Measurements from ENCODE around the gene GNAO1. TPM values are rescaled to one million over a fixed set of nuclear protein-coding genes. Genes with fewer than 3 reads are reported as not detected.

GNAO1 gene
- total and polyA plus RNA-seq, 2 donors (not counting 1 experiment from before 2014, with no cell fraction given): 0.13 to 5.1 TPM

DNA sequence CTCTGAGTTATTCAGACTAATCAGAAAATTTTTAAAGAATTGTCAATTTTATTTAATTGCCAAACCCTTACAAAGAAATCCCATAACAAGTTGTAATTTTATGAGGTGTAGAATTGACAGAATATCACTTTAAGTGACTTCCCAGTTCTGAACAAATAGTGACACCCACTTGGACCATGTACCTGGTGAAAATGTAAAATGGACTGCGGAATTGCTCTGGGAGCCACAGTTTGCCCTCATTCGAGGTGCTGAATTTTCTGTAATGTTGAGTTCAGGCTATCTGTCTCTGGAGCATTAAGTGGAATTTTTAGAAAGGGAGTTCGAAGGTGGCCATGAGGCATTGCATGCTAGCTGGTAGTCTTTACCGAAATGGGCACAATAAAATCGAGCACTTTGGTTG lies 5.1 kb downstream of the GNAO1 start:
- peaks cover 26% of the 10 kb centered on the region for H3K27me3 Mint-ChIP-seq
- DNase-seq (no peak), ATAC-seq (ENCODE audit: low read depth) (no peak)
- TF ChIP-seq, protein P1, sequence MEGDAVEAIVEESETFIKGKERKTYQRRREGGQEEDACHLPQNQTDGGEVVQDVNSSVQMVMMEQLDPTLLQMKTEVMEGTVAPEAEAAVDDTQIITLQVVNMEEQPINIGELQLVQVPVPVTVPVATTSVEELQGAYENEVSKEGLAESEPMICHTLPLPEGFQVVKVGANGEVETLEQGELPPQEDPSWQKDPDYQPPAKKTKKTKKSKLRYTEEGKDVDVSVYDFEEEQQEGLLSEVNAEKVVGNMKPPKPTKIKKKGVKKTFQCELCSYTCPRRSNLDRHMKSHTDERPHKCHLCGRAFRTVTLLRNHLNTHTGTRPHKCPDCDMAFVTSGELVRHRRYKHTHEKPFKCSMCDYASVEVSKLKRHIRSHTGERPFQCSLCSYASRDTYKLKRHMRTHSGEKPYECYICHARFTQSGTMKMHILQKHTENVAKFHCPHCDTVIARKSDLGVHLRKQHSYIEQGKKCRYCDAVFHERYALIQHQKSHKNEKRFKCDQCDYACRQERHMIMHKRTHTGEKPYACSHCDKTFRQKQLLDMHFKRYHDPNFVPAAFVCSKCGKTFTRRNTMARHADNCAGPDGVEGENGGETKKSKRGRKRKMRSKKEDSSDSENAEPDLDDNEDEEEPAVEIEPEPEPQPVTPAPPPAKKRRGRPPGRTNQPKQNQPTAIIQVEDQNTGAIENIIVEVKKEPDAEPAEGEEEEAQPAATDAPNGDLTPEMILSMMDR (IDR thresholded peaks at IDR 0.05): no peak
- no peak for TF ChIP-seq EZH2 (IDR thresholded peaks at IDR 0.05; ENCODE audit: borderline replicate concordance, insufficient read depth, low read depth, low read length, poor library complexity, severe bottlenecking)
- intact Hi-C loops (cut with micrococcal nuclease): no loop called here
- no peak overlapping the region for H2AFZ ChIP-seq (ENCODE audit: insufficient read depth, low read depth, low read length, poor library complexity, severe bottlenecking)
- H3K4me2 ChIP-seq (replicated peaks; ENCODE audit: low read depth, low read length, poor library complexity, severe bottlenecking): no peak overlapping the region
- WGBS (ENCODE audit: insufficient coverage): 97% methylated on average over 5 of the region's 5 CpGs
- H3K9me3 ChIP-seq (ENCODE audit: control extremely low read depth in 1 of 3, control insufficient read depth in 2 of 3, insufficient read depth in 1 of 3, low read length in 2 of 3): peaks cover 0 to 12% (median 0%) of the 10 kb centered on the region in 3 donors
- no peak overlapping the region for H3K4me3 ChIP-seq (ENCODE audit: control extremely low read depth in 1 of 5, extremely low read depth in 1 of 5, insufficient read depth in 1 of 5, low read depth in 2 of 5, low read length in 4 of 5)
- no peaks in the 10 kb centered on the region for H3K9me3 Mint-ChIP-seq (ENCODE audit: insufficient read depth)
- no peak overlapping the region for H3K4me3 Mint-ChIP-seq
- H3K27me3 ChIP-seq (replicated peaks in 1 of 4; ENCODE audit: control extremely low read depth in 1 of 4, control insufficient read depth in 3 of 4, insufficient read depth in 4 of 4, low read length in 3 of 4): peaks cover 0 to 43% (median 29%) of the 10 kb centered on the region in 4 experiments
- H3K27ac ChIP-seq (ENCODE audit: low read length in 2 of 2): no peak overlapping the region
- H3K36me3 ChIP-seq (replicated peaks in 1 of 2; ENCODE audit: control extremely low read depth in 1 of 2, control insufficient read depth in 1 of 2, extremely low read depth in 1 of 2, insufficient read depth in 2 of 2, low read length in 1 of 2): no peaks in the 10 kb centered on the region
- no peak overlapping the region for H3K9ac ChIP-seq (ENCODE audit: low read length)
- peaks cover 54% of the 10 kb centered on the region for H3K4me1 Mint-ChIP-seq
- peaks cover 51 to 56% of the 10 kb centered on the region in 2 donors for H3K4me1 ChIP-seq (ENCODE audit: control insufficient read depth in 2 of 2, insufficient read depth in 2 of 2, low read length in 2 of 2)
- H3K27ac Mint-ChIP-seq: no peak overlapping the region
- no peaks in the 10 kb centered on the region for H4K20me1 ChIP-seq (ENCODE audit: control insufficient read depth, insufficient read depth, low read length, poor library complexity, severe bottlenecking)
- H3K79me2 ChIP-seq (ENCODE audit: control insufficient read depth, insufficient read depth, low read length): no peaks in the 10 kb centered on the region
- CTCF ChIA-PET: no interaction called here
- POLR2A ChIA-PET: no interaction called here

DNA sequence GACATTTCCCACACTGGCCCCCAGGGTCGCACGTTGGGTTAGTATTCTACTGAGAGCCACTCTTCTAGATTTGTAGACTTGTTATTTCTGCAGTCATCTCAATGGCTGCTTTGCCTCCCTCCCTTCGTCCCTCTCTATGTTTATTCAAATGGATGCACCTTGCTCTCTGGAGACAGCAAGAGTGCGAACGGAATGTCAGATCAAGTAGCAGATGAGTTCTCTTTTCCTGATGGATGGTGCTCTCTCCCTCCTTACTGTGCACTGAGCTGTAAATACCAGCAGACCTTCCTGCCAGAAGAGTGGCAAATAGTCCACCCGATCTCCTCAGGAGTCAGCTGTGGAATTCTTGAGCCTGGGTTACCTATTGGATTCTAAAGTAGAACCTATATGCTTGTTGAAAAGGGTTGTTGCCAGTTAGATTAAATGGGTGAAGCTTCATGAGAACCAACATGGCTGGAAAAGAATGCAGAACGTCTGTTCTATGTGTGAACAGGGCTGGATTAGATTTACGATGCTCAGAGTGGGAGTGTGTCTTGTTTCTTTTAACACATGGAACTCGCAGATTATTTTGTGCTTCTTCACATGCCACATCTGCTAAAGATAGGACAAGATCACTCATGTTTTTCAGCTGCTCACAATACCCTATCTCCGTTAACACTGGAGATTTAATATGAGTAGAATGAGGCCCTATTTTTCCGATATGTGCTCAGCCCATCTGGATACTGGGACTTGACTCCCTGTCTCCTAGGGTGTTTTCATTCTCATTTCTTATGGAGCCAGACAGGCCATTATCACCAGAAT lies 6.1 kb downstream of the GNAO1 start:
- Mint-ChIP-seq H3K27me3 (peaks cover 26% of the 10 kb centered on the region), H3K4me1 (peaks cover 54% of the 10 kb centered on the region), H3K4me3 (no peak overlapping the region), H3K27ac (no peak overlapping the region), H3K9me3 (ENCODE audit: insufficient read depth) (no peaks in the 10 kb centered on the region)
- Histone ChIP-seq H2AFZ (ENCODE audit: insufficient read depth, low read depth, low read length, poor library complexity, severe bottlenecking) (no peak overlapping the region), H4K20me1 (ENCODE audit: control insufficient read depth, insufficient read depth, low read length, poor library complexity, severe bottlenecking) (no peaks in the 10 kb centered on the region), H3K27ac (ENCODE audit: low read length in 2 of 2) (no peak overlapping the region), H3K4me1 (ENCODE audit: control insufficient read depth in 2 of 2, insufficient read depth in 2 of 2, low read length in 2 of 2) (peaks cover 43 to 57% of the 10 kb centered on the region in 2 donors), H3K4me2 (replicated peaks; ENCODE audit: low read depth, low read length, poor library complexity, severe bottlenecking) (no peak overlapping the region), H3K9me3 (ENCODE audit: control extremely low read depth in 1 of 3, control insufficient read depth in 2 of 3, insufficient read depth in 1 of 3, low read length in 2 of 3) (peaks cover 0 to 12% (median 0%) of the 10 kb centered on the region in 3 donors), H3K79me2 (ENCODE audit: control insufficient read depth, insufficient read depth, low read length) (no peaks in the 10 kb centered on the region), H3K36me3 (replicated peaks in 1 of 2; ENCODE audit: control extremely low read depth in 1 of 2, control insufficient read depth in 1 of 2, extremely low read depth in 1 of 2, insufficient read depth in 2 of 2, low read length in 1 of 2) (no peaks in the 10 kb centered on the region), H3K27me3 (replicated peaks in 1 of 4; ENCODE audit: control extremely low read depth in 1 of 4, control insufficient read depth in 3 of 4, insufficient read depth in 4 of 4, low read length in 3 of 4) (peaks cover 0 to 36% (median 26%) of the 10 kb centered on the region in 4 experiments), H3K4me3 (ENCODE audit: control extremely low read depth in 1 of 5, extremely low read depth in 1 of 5, insufficient read depth in 1 of 5, low read depth in 2 of 5, low read length in 4 of 5) (no peak overlapping the region), H3K9ac (ENCODE audit: low read length) (no peak overlapping the region)
- DNase-seq (no peak), ATAC-seq (ENCODE audit: low read depth) (no peak)
- no peak for TF ChIP-seq EZH2 (IDR thresholded peaks at IDR 0.05; ENCODE audit: borderline replicate concordance, insufficient read depth, low read depth, low read length, poor library complexity, severe bottlenecking)
- TF ChIP-seq, protein P1 (IDR thresholded peaks at IDR 0.05): no peak
- POLR2A ChIA-PET: no interaction called here
- WGBS (ENCODE audit: insufficient coverage): 94% methylated on average over 8 of the region's 11 CpGs
- CTCF ChIA-PET: no interaction called here
- intact Hi-C loops (cut with micrococcal nuclease): no loop called here

All from B cell (primary cell).